Heart left ventricle (tissue), 16 donors: ENCODE data around the gene IL1R2. TPM values are rescaled to one million over a fixed set of nuclear protein-coding genes. Genes with fewer than 3 reads are reported as not detected.

Source experiments
- ATAC-seq, 4 donors: fragments of 200-7000 bp; cut with Tn5 transposase; one replicate each; pipeline ENCODE4 v1.9.1; 2020 to 2022; ENCODE audit warnings: moderate library complexity in 4 of 4, mild to moderate bottlenecking in 3 of 4, moderate number of reproducible peaks in 1 of 4
- DNase-seq, 5 donors: peaks; one replicate each; pipeline ENCODE4 v3.0.0-alpha.2; 2020
- H3K27ac ChIP-seq, 12 donors: fragments of 200-600 bp; sonication (generic) in 4 of 12; one replicate each; pipeline versions ENCODE4 v1.5.0 to v1.8.0; 2016 to 2022; ENCODE audit warnings: mild to moderate bottlenecking in 2 of 12
- H3K27me3 ChIP-seq, 9 donors: fragments of 200-600 bp; sonication (generic) in 2 of 9; one replicate each; pipeline versions ENCODE4 v1.5.1 to v1.8.0; 2016 to 2022; ENCODE audit warnings: mild to moderate bottlenecking in 3 of 9
- H3K36me3 ChIP-seq, 9 donors: fragments of 200-600 bp; sonication (generic) in 2 of 9; one replicate each; pipeline versions ENCODE4 v1.5.0 to v1.8.0; 2018 to 2022; ENCODE audit warnings: mild to moderate bottlenecking in 2 of 9
- H3K4me1 ChIP-seq, 12 donors: fragments of 200-600 bp; sonication (generic) in 4 of 12; one replicate each; pipeline versions ENCODE4 v1.5.0 to v1.8.0; 2016 to 2022; ENCODE audit warnings: mild to moderate bottlenecking in 3 of 12
- H3K4me3 ChIP-seq, 12 donors: fragments of 200-600 bp; sonication (generic) in 4 of 12; one replicate each; pipeline versions ENCODE4 v1.5.0 to v1.8.0; 2017 to 2022; ENCODE audit warnings: mild to moderate bottlenecking in 9 of 12, moderate library complexity in 4 of 12
- H3K9me3 ChIP-seq, 12 donors: fragments of 200-600 bp; sonication (generic) in 4 of 12; one replicate each; pipeline versions ENCODE4 v1.5.0 to v1.8.0; 2016 to 2022; ENCODE audit warnings: mild to moderate bottlenecking in 1 of 12
- POLR2A ChIP-seq, 2 donors: fragments of 450-650 bp; IDR thresholded peaks; one replicate each; pipeline ENCODE4 v1.6.1; 2017; ENCODE audit warnings: antibody characterized with exemption in 2 of 2, mild to moderate bottlenecking in 2 of 2, moderate library complexity in 2 of 2
- WGBS, 4 donors: extraction: QIAGEN DNeasy Blood & Tissue Kit in 2 of 4; methylation state at CpG; one replicate each; pipeline versions ENCODE4 v1.1.5 to v1.1.7; 2013 to 2018; 5-methylcytosine and 5-hydroxymethylcytosine counted together
- intact Hi-C, 10 donors: fragments of 100-400 bp; cut with DNase I; formaldehyde crosslinking; loops; one replicate each; pipeline versions ENCODE4 v1.11.1 to v1.14.2; 2022
- polyA plus RNA-seq, 2 donors: library from polyadenylated mRNA; stranded (reverse); fragments of 200-250 nt; gene quantifications; one replicate each; pipeline ENCODE4 v1.2.3, GENCODE V29; 2013
- total RNA-seq, 9 donors: library from RNA; depleted of rRNA in 2 of 9; stranded (reverse); fragments of >200 nt in 2 of 9; fragmentation: NEBNext Ultra II Directional in 3 of 9; extraction: Animal tissue kit (Norgen Biotek cat#: 25700) in 3 of 9; gene quantifications; one replicate each; pipeline versions ENCODE4 v1.1.0 to v1.2.4, GENCODE V29; 2016 to 2023
- TF ChIP-seq, protein P1 (sequence below), 12 donors: fragments of 200-600 bp; sonication (generic) in 4 of 12; IDR thresholded peaks; one replicate each; pipeline versions ENCODE4 v1.5.0 to v1.8.0; 2018 to 2022; ENCODE audit warnings: antibody characterized with exemption in 12 of 12, mild to moderate bottlenecking in 5 of 12
- donor health status: ischemic (EF 13 %, LVEDD 7.1; RV severe dilation, severe dysfunction).
- donor health status: healthy with polysubstance abuse.
- donor health status: DM: no; HTN: yes; CAD: no.
- donor health status: DM: no; HTN: no; CAD: no.
- donor health status: ischemic (EF 25% LVEDD 6.9; RV normal size, moderate dysfunction).
- donor health status: ischemic (EF 25% LVEDD 5.7; RV mildly dilated, moderate dysfunction).
- donor health status: healthy.
- donor health status: DM: yes; HTN: yes; CAD: no.
- donor health status: ischemic (EF 35%, LVEDD 5.7; RV mildly dilated, moderate dysfunction).
- donor health status: nonischemic (EF 11% LVEDD 7.7; RV severe dilation, severe dysfunction).
- donor health status: DM: yes; HTN: yes; CAD: no.
- donor health status: PGD.
- donor health status: ischemic (EF 29% LVEDD 5.4; RV normal size, mild dysfunction).
- donor health status: nonischemic (EF 23%, LVEDD 6.1; RV moderate dilation, normal function).

The IL1R2 gene
- total and polyA plus RNA-seq, 11 donors = 0.77 to 8.0 (median 2.1) TPM; not detected in 3

DNA sequence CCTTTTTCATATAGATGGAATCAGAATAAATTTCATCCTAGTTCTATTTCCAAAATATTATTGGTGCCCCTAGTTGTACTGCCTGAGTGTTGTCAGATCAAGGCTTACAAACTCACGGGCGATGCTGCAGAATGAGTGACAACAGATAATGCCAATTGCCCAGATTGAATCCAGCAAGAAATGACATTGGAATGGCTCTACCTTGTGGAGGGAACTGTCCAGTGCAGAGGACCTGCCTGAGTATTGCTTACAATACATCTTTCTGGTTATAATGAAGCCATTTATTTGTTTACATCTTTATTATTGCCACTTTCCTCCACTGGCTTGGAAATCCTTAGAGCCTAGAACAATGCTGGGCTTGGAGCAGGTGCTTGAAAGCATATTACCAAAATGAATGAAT, 7.8 kb upstream of the IL1R2 start:
- 32 to 46% (median 37%) methylated on average over 2 of the region's 2 CpGs for WGBS, 4 donors
- ATAC-seq = peak in 3 of 4 donors; percentile 36 to 62 (median 59)
- DNase-seq = no peak
- TF ChIP-seq, protein P1, sequence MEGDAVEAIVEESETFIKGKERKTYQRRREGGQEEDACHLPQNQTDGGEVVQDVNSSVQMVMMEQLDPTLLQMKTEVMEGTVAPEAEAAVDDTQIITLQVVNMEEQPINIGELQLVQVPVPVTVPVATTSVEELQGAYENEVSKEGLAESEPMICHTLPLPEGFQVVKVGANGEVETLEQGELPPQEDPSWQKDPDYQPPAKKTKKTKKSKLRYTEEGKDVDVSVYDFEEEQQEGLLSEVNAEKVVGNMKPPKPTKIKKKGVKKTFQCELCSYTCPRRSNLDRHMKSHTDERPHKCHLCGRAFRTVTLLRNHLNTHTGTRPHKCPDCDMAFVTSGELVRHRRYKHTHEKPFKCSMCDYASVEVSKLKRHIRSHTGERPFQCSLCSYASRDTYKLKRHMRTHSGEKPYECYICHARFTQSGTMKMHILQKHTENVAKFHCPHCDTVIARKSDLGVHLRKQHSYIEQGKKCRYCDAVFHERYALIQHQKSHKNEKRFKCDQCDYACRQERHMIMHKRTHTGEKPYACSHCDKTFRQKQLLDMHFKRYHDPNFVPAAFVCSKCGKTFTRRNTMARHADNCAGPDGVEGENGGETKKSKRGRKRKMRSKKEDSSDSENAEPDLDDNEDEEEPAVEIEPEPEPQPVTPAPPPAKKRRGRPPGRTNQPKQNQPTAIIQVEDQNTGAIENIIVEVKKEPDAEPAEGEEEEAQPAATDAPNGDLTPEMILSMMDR (IDR thresholded peaks at IDR 0.05) = peak in 8 of 12 donors; percentile 8 to 44 (median 32)
- no peak for TF ChIP-seq POLR2A (IDR thresholded peaks at IDR 0.05)
- Histone ChIP-seq H3K27ac (no peak overlapping the region), H3K9me3 (no peaks in the 10 kb centered on the region), H3K4me1 (peaks cover 0 to 6% (median 0%) of the 10 kb centered on the region in 12 donors), H3K36me3 (no peaks in the 10 kb centered on the region), H3K27me3 (no peaks in the 10 kb centered on the region), H3K4me3 (no peak overlapping the region)
- intact Hi-C loops = loop anchor here in 4 of 10 donors (10.0 kb wide), 4 partner anchors 79 to 459 kb away; no protein-coding TSS in a partner anchor

DNA sequence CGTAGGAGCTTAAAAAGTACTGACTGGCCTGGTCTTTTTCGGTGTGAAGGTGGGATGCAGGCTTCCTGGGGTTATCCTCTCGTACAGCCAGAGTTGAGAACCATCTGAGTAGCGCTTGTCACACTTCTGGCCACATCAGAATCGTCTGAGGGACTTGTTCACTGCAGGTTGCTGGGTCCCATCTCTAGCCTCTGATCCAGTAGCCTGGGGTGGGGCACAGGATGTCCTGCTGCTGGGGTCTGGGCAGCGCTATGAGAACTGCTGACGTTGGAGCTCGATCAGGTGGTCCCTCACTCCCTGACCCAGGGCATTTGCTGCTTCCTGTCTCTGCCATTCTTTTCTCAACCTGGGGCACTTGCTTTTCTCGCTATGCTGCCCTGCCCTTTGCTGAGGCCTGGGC, 7.1 kb upstream of the IL1R2 start:
- intact Hi-C loops = loop anchor here in 4 of 10 donors (10.0 kb wide), 4 partner anchors 80 to 460 kb away; no protein-coding TSS in a partner anchor
- WGBS, 4 donors = 75 to 86% (median 79%) methylated on average over 9 of the region's 9 CpGs
- no peak for TF ChIP-seq POLR2A (IDR thresholded peaks at IDR 0.05)
- TF ChIP-seq, protein P1 (IDR thresholded peaks at IDR 0.05) = no peak
- peaks cover 0 to 10% (median 0%) of the 10 kb centered on the region in 12 donors for H3K4me1 ChIP-seq
- no peaks in the 10 kb centered on the region for H3K9me3 ChIP-seq
- no peaks in the 10 kb centered on the region for H3K36me3 ChIP-seq
- no peak overlapping the region for H3K4me3 ChIP-seq
- no peak overlapping the region for H3K27ac ChIP-seq
- DNase-seq (no peak), ATAC-seq (no peak)
- no peaks in the 10 kb centered on the region for H3K27me3 ChIP-seq

DNA sequence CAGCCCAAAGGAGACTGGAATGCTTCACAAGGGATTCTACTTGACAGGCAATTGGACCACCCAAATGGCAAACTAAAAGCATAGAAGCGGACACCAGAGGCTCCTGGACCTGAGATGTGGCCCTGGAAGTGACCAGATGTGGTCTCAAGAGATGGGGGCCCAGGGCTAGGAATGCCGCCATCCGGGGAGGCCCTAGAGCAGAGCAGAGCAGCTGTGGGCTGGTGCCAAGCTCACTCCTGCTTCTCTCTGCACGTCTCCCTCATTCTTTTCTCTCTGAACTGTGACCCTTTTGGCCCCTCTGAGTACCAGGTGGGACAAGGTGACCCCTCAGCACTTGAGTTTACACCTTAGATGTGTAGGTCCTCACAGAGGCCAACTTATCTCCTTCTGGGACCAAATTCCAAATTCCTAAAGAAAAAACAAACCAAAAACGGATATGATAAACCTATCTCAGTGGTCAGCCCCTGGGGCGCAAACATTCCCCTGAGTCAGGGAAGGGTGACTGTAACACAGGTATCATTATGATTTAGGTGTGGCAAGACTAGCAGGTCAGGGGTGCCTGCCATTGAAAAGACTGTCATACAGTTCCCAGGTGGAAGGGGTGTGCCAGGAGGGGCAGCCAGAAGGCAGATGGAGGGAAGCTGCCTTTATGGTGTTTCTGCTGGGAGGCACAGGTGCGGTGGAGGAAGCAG, 6.5 kb upstream of the IL1R2 start:
- no peak overlapping the region for H3K4me3 ChIP-seq
- intact Hi-C loops = loop anchor here in 4 of 10 donors (10.0 kb wide), 4 partner anchors 80 to 460 kb away; no protein-coding TSS in a partner anchor
- peaks cover 0 to 16% (median 0%) of the 10 kb centered on the region in 12 donors for H3K4me1 ChIP-seq
- no peak overlapping the region for H3K27ac ChIP-seq
- 92 to 97% (median 95%) methylated on average over 7 of the region's 7 CpGs for WGBS, 4 donors
- DNase-seq = no peak
- no peak for ATAC-seq
- no peaks in the 10 kb centered on the region for H3K27me3 ChIP-seq
- TF ChIP-seq, protein P1 (IDR thresholded peaks at IDR 0.05) = no peak
- TF ChIP-seq POLR2A (IDR thresholded peaks at IDR 0.05) = no peak
- no peaks in the 10 kb centered on the region for H3K9me3 ChIP-seq
- H3K36me3 ChIP-seq = no peaks in the 10 kb centered on the region

DNA sequence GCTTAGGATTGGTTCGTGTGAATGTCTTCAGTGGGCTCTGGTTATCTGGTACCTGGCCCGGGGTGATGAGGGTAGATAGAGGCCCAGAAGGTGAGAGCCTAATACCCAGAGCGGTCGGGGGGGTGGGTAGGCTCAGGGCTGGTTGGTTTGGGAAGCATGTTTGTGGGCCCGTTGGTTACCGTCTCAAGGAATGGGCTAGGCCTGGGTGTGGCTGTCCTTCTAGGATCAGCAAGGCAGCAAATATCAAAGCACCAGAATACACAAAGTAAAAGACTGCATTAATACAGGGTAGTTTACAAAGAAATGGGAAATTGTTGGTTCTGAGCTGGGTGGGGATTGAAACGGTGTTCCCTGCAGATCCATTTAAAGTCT, 6.0 kb upstream of the IL1R2 start:
- ATAC-seq (no peak), DNase-seq (no peak)
- H3K27ac ChIP-seq = no peak overlapping the region
- H3K9me3 ChIP-seq = no peaks in the 10 kb centered on the region
- peaks cover 0 to 21% (median 0%) of the 10 kb centered on the region in 12 donors for H3K4me1 ChIP-seq
- WGBS, 4 donors = 92 to 96% (median 93%) methylated on average over 7 of the region's 7 CpGs
- H3K36me3 ChIP-seq = no peaks in the 10 kb centered on the region
- intact Hi-C loops = loop anchor here in 4 of 10 donors (10.0 kb wide), 4 partner anchors 81 to 461 kb away; no protein-coding TSS in a partner anchor
- no peaks in the 10 kb centered on the region for H3K27me3 ChIP-seq
- TF ChIP-seq POLR2A (IDR thresholded peaks at IDR 0.05) = no peak
- TF ChIP-seq, protein P1 (IDR thresholded peaks at IDR 0.05) = no peak
- H3K4me3 ChIP-seq = no peak overlapping the region
